ENCODE data around the gene AFF3.

Gene AFF3

DNA sequence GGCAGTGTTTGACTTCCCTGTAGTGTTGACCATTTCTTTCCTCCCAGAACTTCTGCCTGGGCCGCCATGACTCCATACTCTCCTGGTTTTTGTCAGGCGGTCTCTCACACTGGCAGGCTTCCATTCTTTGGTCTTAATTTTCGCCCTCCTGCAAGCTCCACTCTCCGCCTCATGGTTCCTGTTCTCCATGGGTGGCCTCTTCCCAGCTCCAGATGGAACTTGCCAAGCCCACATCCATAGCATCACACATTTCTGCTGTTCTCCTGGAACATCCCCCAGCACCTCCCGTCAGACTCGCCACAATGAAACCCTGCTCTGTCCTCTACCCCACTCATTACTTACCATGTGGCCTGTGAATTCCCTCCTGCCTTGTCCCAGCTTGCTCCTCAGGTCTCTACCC, 896 bp upstream of the AFF3 start:
- Histone ChIP-seq H3K36me3 (replicated peaks; ENCODE audit: low read depth, low read length) (peaks cover 27% of the 10 kb centered on the region), H3K27me3 (ENCODE audit: low read depth, low read length) (no peaks in the 10 kb centered on the region), H3K4me3 (ENCODE audit: low read length) (0 out of 2 replicates have a peak overlapping the region, but pooled peaks have one; percentile 89), H3K4me2 (ENCODE audit: low read length) (peak overlapping the region; percentile 73), H3K9ac (ENCODE audit: low read length) (peak overlapping the region; percentile 98; the same call in 1 of the 2 replicates), H3K79me2 (ENCODE audit: low read length) (peaks cover 53% of the 10 kb centered on the region), H3K27ac (ENCODE audit: low read length) (peak overlapping the region; percentile 97), H3K4me1 (ENCODE audit: low read length) (peaks cover 66% of the 10 kb centered on the region), H2AFZ (ENCODE audit: low read depth, low read length) (no peak overlapping the region), H3K9me3 (ENCODE audit: insufficient read depth, low read length) (no peaks in the 10 kb centered on the region), H4K20me1 (ENCODE audit: insufficient read depth, low read length) (peaks cover 20% of the 10 kb centered on the region)
- no peak for TF ChIP-seq EZH2phosphoT487 (IDR thresholded peaks at IDR 0.05; ENCODE audit: low read depth)
- no peak for TF ChIP-seq CTCF (IDR thresholded peaks at IDR 0.05; ENCODE audit: low read depth, low read length)

DNA sequence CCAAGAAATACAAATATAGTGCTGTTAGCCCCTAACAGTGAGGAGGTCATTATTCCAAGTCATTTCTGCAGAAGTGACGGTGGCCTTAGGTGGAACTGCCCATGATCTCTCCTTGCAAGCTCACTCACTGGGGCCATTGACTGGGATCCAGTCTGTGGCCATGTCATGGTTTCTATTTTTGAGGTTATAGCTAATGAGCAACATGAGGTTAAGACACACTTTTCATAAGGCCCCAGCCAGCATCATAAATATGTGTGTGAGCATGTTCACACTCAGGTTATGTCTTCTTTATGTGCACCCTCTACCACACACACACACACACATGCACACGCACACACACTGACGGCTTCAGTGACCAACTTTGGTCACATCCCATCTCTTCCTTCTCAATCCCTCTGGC, 484 bp downstream of the AFF3 start:
- TF ChIP-seq CTCF (IDR thresholded peaks at IDR 0.05; ENCODE audit: low read depth, low read length) (no peak), EZH2phosphoT487 (IDR thresholded peaks at IDR 0.05; ENCODE audit: low read depth) (no peak)
- no peaks in the 10 kb centered on the region for H3K27me3 ChIP-seq (ENCODE audit: low read depth, low read length)
- peaks cover 70% of the 10 kb centered on the region for H3K4me1 ChIP-seq (ENCODE audit: low read length)
- H3K27ac ChIP-seq (ENCODE audit: low read length), result peak overlapping the region; percentile 97
- peaks cover 39% of the 10 kb centered on the region for H3K36me3 ChIP-seq (replicated peaks; ENCODE audit: low read depth, low read length)
- peaks cover 33% of the 10 kb centered on the region for H4K20me1 ChIP-seq (ENCODE audit: insufficient read depth, low read length)
- H3K9ac ChIP-seq (ENCODE audit: low read length), result peak overlapping the region; percentile 98
- H2AFZ ChIP-seq (ENCODE audit: low read depth, low read length), result no peak overlapping the region
- H3K79me2 ChIP-seq (ENCODE audit: low read length), result peaks cover 67% of the 10 kb centered on the region
- H3K9me3 ChIP-seq (ENCODE audit: insufficient read depth, low read length), result no peaks in the 10 kb centered on the region
- H3K4me3 ChIP-seq (ENCODE audit: low read length), result peak overlapping the region; percentile 89
- peak overlapping the region; percentile 97 for H3K4me2 ChIP-seq (ENCODE audit: low read length)

GRCh38 chr2:100140582-100140981, 1.8 kb downstream of the AFF3 start:
- no peak for TF ChIP-seq CTCF (IDR thresholded peaks at IDR 0.05; ENCODE audit: low read depth, low read length)
- TF ChIP-seq EZH2phosphoT487 (IDR thresholded peaks at IDR 0.05; ENCODE audit: low read depth), result no peak
- peaks cover 39% of the 10 kb centered on the region for H4K20me1 ChIP-seq (ENCODE audit: insufficient read depth, low read length)
- peak overlapping the region; percentile 97 for H3K27ac ChIP-seq (ENCODE audit: low read length)
- no peaks in the 10 kb centered on the region for H3K9me3 ChIP-seq (ENCODE audit: insufficient read depth, low read length)
- H3K4me1 ChIP-seq (ENCODE audit: low read length), result peaks cover 72% of the 10 kb centered on the region
- H3K4me2 ChIP-seq (ENCODE audit: low read length), result peak overlapping the region; percentile 97
- peak overlapping the region; percentile 89 for H3K4me3 ChIP-seq (ENCODE audit: low read length)
- no peaks in the 10 kb centered on the region for H3K27me3 ChIP-seq (ENCODE audit: low read depth, low read length)
- H3K36me3 ChIP-seq (replicated peaks; ENCODE audit: low read depth, low read length), result peaks cover 44% of the 10 kb centered on the region
- peak overlapping the region; percentile 98 for H3K9ac ChIP-seq (ENCODE audit: low read length)
- no peak overlapping the region for H2AFZ ChIP-seq (ENCODE audit: low read depth, low read length)
- peaks cover 77% of the 10 kb centered on the region for H3K79me2 ChIP-seq (ENCODE audit: low read length)

DNA sequence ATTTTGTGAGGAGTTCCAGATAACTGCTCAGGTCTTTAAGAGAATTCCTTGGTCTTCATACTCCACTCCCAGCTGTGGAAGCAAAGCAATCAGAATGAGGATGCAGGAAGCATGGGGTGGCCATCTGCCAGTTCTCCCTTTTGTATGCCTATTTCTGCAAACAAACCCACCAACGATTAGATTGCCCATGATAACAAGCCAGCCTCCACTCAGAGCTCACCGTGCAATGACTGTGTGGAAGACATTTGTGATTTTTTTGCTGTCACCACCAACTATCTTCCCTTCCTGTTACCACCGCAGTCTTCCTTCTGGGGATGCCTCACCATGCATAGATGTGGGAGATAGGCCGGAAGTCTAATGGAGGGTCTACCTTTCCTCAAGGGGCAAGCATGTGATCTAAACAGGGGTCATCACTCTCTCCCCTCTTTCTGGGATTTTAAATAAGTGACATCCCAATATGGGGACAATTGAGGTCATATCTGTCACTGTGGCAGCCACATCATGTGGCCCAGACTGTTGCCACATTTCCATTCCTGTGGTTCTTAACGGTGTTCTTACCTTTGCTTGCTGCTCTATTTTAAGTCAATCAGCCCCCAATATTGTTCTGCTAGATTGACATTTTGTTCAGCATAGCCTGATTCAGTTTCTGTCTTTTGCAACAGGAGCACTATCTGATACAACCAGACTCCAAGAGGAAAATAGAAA, 4.4 kb downstream of the AFF3 start:
- Histone ChIP-seq H3K27me3 (ENCODE audit: low read depth, low read length) (no peaks in the 10 kb centered on the region), H3K4me1 (ENCODE audit: low read length) (peaks cover 69% of the 10 kb centered on the region), H3K4me2 (ENCODE audit: low read length) (peak overlapping the region; percentile 97), H3K27ac (ENCODE audit: low read length) (peak overlapping the region; percentile 97), H3K9me3 (ENCODE audit: insufficient read depth, low read length) (no peaks in the 10 kb centered on the region), H3K79me2 (ENCODE audit: low read length) (peaks cover 94% of the 10 kb centered on the region), H2AFZ (ENCODE audit: low read depth, low read length) (no peak overlapping the region), H3K36me3 (replicated peaks; ENCODE audit: low read depth, low read length) (peaks cover 58% of the 10 kb centered on the region), H3K4me3 (ENCODE audit: low read length) (peak overlapping the region; percentile 89), H4K20me1 (ENCODE audit: insufficient read depth, low read length) (peaks cover 53% of the 10 kb centered on the region), H3K9ac (ENCODE audit: low read length) (peak overlapping the region; percentile 98; the same call in 1 of the 2 replicates)
- TF ChIP-seq CTCF (IDR thresholded peaks at IDR 0.05; ENCODE audit: low read depth, low read length), result no peak
- TF ChIP-seq EZH2phosphoT487 (IDR thresholded peaks at IDR 0.05; ENCODE audit: low read depth), result no peak
